Testis (tissue), 2 donors: ENCODE results near the gene PLA2G4E.

Source experiments
- POLR2A ChIP-seq: fragments of 450-650 bp; IDR thresholded peaks from one replicate; pipeline ENCODE4 v1.6.1; 2017; ENCODE audit warnings: antibody characterized with exemption, mild to moderate bottlenecking, moderate library complexity
- TF ChIP-seq, protein P1 (sequence below), 3 experiments: fragments of 450-650 bp in 2 of 3; fragments of 200-600 bp in 1 of 3; sonication (generic) in 1 of 3; IDR thresholded peaks; one replicate each; pipeline ENCODE4 v1.5.1; 2016 to 2019; ENCODE audit warnings: antibody characterized with exemption in 3 of 3, mild to moderate bottlenecking in 2 of 3, moderate library complexity in 1 of 3

DNA sequence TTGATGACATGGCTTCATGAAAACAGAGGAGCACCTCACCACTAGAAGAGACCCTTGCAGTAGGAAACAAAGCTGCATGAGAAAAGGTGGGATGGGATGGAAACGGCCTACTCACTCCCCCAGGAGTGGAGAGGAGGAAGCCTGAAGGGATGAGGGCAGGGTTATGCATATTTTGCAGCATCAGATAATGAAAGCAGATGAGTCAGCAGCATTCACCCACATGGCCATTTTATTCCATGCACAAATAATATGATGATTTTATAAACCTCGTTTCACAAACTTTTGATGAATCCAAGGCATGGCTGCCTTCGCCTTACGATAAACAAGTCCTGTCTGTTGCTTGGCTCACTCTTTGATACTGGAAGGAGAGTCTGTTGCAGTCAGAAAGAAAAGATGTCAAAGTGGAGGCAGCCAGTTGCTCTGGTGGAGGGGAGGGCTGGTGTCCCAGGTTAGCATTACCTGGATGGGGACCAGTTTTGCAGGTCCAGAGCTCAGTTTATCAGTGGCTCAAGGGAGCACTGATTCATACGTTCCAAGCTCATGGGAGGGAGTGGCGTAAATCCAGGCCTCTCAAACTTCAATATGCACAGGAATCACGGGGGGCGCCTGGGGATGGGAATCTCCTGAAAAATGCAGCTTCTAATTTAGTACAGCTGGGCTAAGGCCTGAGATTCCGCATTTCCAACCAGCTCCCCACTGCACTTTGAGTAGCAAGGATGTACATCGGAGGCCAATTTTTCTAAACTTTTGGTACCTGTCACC, 39.3 kb downstream of the PLA2G4E start:
- TF ChIP-seq POLR2A, result no peak
- TF ChIP-seq, protein P1, sequence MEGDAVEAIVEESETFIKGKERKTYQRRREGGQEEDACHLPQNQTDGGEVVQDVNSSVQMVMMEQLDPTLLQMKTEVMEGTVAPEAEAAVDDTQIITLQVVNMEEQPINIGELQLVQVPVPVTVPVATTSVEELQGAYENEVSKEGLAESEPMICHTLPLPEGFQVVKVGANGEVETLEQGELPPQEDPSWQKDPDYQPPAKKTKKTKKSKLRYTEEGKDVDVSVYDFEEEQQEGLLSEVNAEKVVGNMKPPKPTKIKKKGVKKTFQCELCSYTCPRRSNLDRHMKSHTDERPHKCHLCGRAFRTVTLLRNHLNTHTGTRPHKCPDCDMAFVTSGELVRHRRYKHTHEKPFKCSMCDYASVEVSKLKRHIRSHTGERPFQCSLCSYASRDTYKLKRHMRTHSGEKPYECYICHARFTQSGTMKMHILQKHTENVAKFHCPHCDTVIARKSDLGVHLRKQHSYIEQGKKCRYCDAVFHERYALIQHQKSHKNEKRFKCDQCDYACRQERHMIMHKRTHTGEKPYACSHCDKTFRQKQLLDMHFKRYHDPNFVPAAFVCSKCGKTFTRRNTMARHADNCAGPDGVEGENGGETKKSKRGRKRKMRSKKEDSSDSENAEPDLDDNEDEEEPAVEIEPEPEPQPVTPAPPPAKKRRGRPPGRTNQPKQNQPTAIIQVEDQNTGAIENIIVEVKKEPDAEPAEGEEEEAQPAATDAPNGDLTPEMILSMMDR (IDR thresholded peaks at IDR 0.05), result no peak
